Measurements from ENCODE around the gene FAM131C.

GRCh38 chr1:16117936-16118335 is 44.5 kb upstream of the FAM131C start:
- TF ChIP-seq, protein P1, sequence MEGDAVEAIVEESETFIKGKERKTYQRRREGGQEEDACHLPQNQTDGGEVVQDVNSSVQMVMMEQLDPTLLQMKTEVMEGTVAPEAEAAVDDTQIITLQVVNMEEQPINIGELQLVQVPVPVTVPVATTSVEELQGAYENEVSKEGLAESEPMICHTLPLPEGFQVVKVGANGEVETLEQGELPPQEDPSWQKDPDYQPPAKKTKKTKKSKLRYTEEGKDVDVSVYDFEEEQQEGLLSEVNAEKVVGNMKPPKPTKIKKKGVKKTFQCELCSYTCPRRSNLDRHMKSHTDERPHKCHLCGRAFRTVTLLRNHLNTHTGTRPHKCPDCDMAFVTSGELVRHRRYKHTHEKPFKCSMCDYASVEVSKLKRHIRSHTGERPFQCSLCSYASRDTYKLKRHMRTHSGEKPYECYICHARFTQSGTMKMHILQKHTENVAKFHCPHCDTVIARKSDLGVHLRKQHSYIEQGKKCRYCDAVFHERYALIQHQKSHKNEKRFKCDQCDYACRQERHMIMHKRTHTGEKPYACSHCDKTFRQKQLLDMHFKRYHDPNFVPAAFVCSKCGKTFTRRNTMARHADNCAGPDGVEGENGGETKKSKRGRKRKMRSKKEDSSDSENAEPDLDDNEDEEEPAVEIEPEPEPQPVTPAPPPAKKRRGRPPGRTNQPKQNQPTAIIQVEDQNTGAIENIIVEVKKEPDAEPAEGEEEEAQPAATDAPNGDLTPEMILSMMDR (IDR thresholded peaks at IDR 0.05), result no peak
- TF ChIP-seq EP300 (IDR thresholded peaks at IDR 0.05), result no peak
- TF ChIP-seq POLR2A (IDR thresholded peaks at IDR 0.05), result no peak
- TF ChIP-seq POLR2AphosphoS5 (IDR thresholded peaks at IDR 0.05), result no peak

All from stomach (tissue), 4 donors.